Measurements from ENCODE around the gene DRD3.

Gene DRD3

GRCh38 chr3:114176890-114177289 lies 2.0 kb downstream of the DRD3 start:
- peak; percentile 15 for DNase-seq

GRCh38 chr3:114176487-114176886 lies 2.4 kb downstream of the DRD3 start:
- DNase-seq, result peak; percentile 17

- DNase-seq, result no peak
Observed at GRCh38 chr3:114175204-114175987, 3.5 kb downstream of the DRD3 start.

- no peak for DNase-seq
Observed at GRCh38 chr3:114171677-114172076, 7.2 kb downstream of the DRD3 start.

- DNase-seq, result no peak
Observed at GRCh38 chr3:114168150-114168549, 10.7 kb downstream of the DRD3 start.

- DNase-seq, result no peak
Observed at GRCh38 chr3:114157321-114157720, 21.5 kb downstream of the DRD3 start.

GRCh38 chr3:114155370-114155821 lies 23.5 kb downstream of the DRD3 start:
- peak; percentile 43 for DNase-seq

- DNase-seq, result no peak
Observed at GRCh38 chr3:114154321-114154821, 24.5 kb downstream of the DRD3 start.

- DNase-seq, result peak; percentile 87
Observed at GRCh38 chr3:114152519-114153151, 26.2 kb downstream of the DRD3 start.

GRCh38 chr3:114151091-114151490 lies 27.8 kb downstream of the DRD3 start:
- DNase-seq, result no peak

GRCh38 chr3:114147251-114147650 lies 31.6 kb downstream of the DRD3 start:
- DNase-seq, result no peak

GRCh38 chr3:114144909-114145688 lies 33.8 kb downstream of the DRD3 start:
- DNase-seq, result peak; percentile 56

- DNase-seq, result no peak
Observed at GRCh38 chr3:114143817-114144216, 35.0 kb downstream of the DRD3 start.

GRCh38 chr3:114139836-114140235 lies 39.0 kb downstream of the DRD3 start:
- no peak for DNase-seq

- DNase-seq, result peak; percentile 12
Observed at GRCh38 chr3:114133947-114134346, 44.9 kb downstream of the DRD3 start.

GRCh38 chr3:114132500-114132899 lies 46.4 kb downstream of the DRD3 start:
- no peak for DNase-seq

GRCh38 chr3:114128826-114129225 lies 50.0 kb downstream of the DRD3 start:
- DNase-seq, result no peak

GRCh38 chr3:114128231-114128630 lies 50.6 kb downstream of the DRD3 start:
- peak; percentile 2 for DNase-seq

GRCh38 chr3:114127517-114127916 lies 51.3 kb downstream of the DRD3 start:
- no peak for DNase-seq

- DNase-seq, result no peak
Observed at GRCh38 chr3:114126461-114126860, 52.4 kb downstream of the DRD3 start.

- no peak for DNase-seq
Observed at GRCh38 chr3:114122027-114122709, 56.7 kb downstream of the DRD3 start.

- no peak for DNase-seq
Observed at GRCh38 chr3:114120211-114120610, 58.6 kb downstream of the DRD3 start.

GRCh38 chr3:114119776-114120175 lies 59.1 kb downstream of the DRD3 start:
- no peak for DNase-seq

Data from activated CD4-positive, alpha-beta T cell treated with anti-CD3 and anti-CD28 coated beads, Interleukin-2, Interleukin-6, amounts not matched to agents 100 ng/mL and 50 ng/mL, durations not matched to agents 16 hours and 8 hours (primary cell).